H9 (cell line): ENCODE measurements around the gene KIAA1958. TPM values are rescaled to one million over a fixed set of nuclear protein-coding genes. Genes with fewer than 3 reads are reported as not detected.

Experiments used
- DNase-seq: peaks from one replicate; pipeline ENCODE4 v3.0.0-alpha.2; 2017
- H2AFZ ChIP-seq: one replicate; pipeline ENCODE4 v1.6.1; 2013; ENCODE audit warnings: mild to moderate bottlenecking, low read length, control low read depth, moderate library complexity
- H2AK5ac ChIP-seq: 2 replicates; pipeline ENCODE4 v1.6.1; 2013; ENCODE audit warnings: low read length, control low read depth, mixed read lengths; ENCODE audit not compliant: insufficient read length
- H2BK120ac ChIP-seq: one replicate; pipeline ENCODE4 v1.6.1; 2013; ENCODE audit warnings: low read depth, mild to moderate bottlenecking, low read length, control low read depth, inconsistent platforms; ENCODE audit not compliant: poor library complexity, severe bottlenecking
- H2BK12ac ChIP-seq: 2 replicates; pipeline ENCODE4 v1.6.1; 2013; ENCODE audit warnings: low read length, control low read depth, mixed read lengths, low read depth; ENCODE audit not compliant: insufficient read length
- H2BK15ac ChIP-seq: 2 replicates; pipeline ENCODE4 v1.6.1; 2013; ENCODE audit warnings: low read depth, low read length, control low read depth
- H2BK20ac ChIP-seq: one replicate; pipeline ENCODE4 v1.6.1; 2013; ENCODE audit warnings: low read depth, mild to moderate bottlenecking, low read length, control low read depth, inconsistent platforms; ENCODE audit not compliant: poor library complexity, severe bottlenecking
- H2BK5ac ChIP-seq: 2 replicates; pipeline ENCODE4 v1.6.1; 2013; ENCODE audit warnings: low read length, control low read depth, mixed read lengths; ENCODE audit not compliant: insufficient read length
- H3K14ac ChIP-seq: 2 replicates; pipeline ENCODE4 v1.6.1; 2013; ENCODE audit warnings: low read length, control low read depth; ENCODE audit not compliant: insufficient read depth
- H3K18ac ChIP-seq: 2 replicates; pipeline ENCODE4 v1.6.1; 2013; ENCODE audit warnings: low read depth, mild to moderate bottlenecking, mixed read lengths, low read length, control low read depth; ENCODE audit not compliant: insufficient read length
- H3K23ac ChIP-seq: 2 replicates; pipeline ENCODE4 v1.6.1; 2013; ENCODE audit warnings: low read length, control low read depth, mixed read lengths, low read depth; ENCODE audit not compliant: insufficient read length
- H3K23me2 ChIP-seq: 2 replicates; pipeline ENCODE4 v1.6.1; 2013; ENCODE audit warnings: low read depth, mild to moderate bottlenecking, mixed read lengths, low read length, control low read depth; ENCODE audit not compliant: insufficient read length, poor library complexity, severe bottlenecking
- H3K27ac ChIP-seq: 2 replicates; pipeline ENCODE4 v1.5.1; 2013; ENCODE audit warnings: low read length, control low read depth, mixed read lengths, low read depth; ENCODE audit not compliant: insufficient read length
- H3K27me3 ChIP-seq: 2 replicates; pipeline ENCODE4 v1.6.1; 2013; ENCODE audit warnings: low read length, control low read depth, inconsistent platforms; ENCODE audit not compliant: insufficient read depth
- H3K4ac ChIP-seq: 2 replicates; pipeline ENCODE4 v1.6.1; 2013; ENCODE audit warnings: low read depth, mild to moderate bottlenecking, control low read depth, inconsistent platforms, low read length, moderate library complexity
- H3K4me1 ChIP-seq: 2 replicates; pipeline ENCODE4 v1.6.1; 2013; ENCODE audit warnings: low read length, control low read depth, inconsistent platforms; ENCODE audit not compliant: insufficient read depth
- H3K4me2 ChIP-seq: 2 replicates; pipeline ENCODE4 v1.6.1; 2013; ENCODE audit warnings: low read length, control low read depth, mixed read lengths; ENCODE audit not compliant: insufficient read length, insufficient read depth
- H3K56ac ChIP-seq: 2 replicates; pipeline ENCODE4 v1.6.1; 2013; ENCODE audit warnings: low read depth, mild to moderate bottlenecking, mixed read lengths, low read length, control low read depth; ENCODE audit not compliant: insufficient read length
- H3K79me1 ChIP-seq: 2 replicates; pipeline ENCODE4 v1.6.1; 2013; ENCODE audit warnings: low read depth, mild to moderate bottlenecking, moderate library complexity, low read length, control low read depth, inconsistent platforms; ENCODE audit not compliant: insufficient read depth, poor library complexity, severe bottlenecking
- H3K79me2 ChIP-seq: 2 replicates; pipeline ENCODE4 v1.6.1; 2013; ENCODE audit warnings: low read length, control low read depth, inconsistent platforms; ENCODE audit not compliant: insufficient read depth
- H3K9ac ChIP-seq: 2 replicates; pipeline ENCODE4 v1.6.1; 2013; ENCODE audit warnings: low read length, control low read depth, mixed read lengths; ENCODE audit not compliant: insufficient read length; ENCODE audit errors: extremely low read depth
- H3K9me3 ChIP-seq: one replicate; pipeline ENCODE4 v1.6.1; 2013; ENCODE audit warnings: low read depth, low read length, inconsistent platforms; ENCODE audit not compliant: control insufficient read depth
- H3T11ph ChIP-seq: one replicate; pipeline ENCODE4 v1.6.1; 2013; ENCODE audit warnings: mild to moderate bottlenecking, low read length, control low read depth, inconsistent platforms
- H4K20me1 ChIP-seq: one replicate; pipeline ENCODE4 v1.6.1; 2013; ENCODE audit not compliant: control insufficient read depth, insufficient read length, insufficient read depth
- H4K5ac ChIP-seq: 2 replicates; pipeline ENCODE4 v1.6.1; 2013; ENCODE audit warnings: low read depth, mild to moderate bottlenecking, mixed read lengths, low read length, control low read depth; ENCODE audit not compliant: insufficient read length
- H4K8ac ChIP-seq: replicated peaks from 2 replicates; pipeline ENCODE4 v1.6.1; 2013; ENCODE audit warnings: low read length, control low read depth, mixed read lengths, low read depth; ENCODE audit not compliant: insufficient read length
- H4K91ac ChIP-seq: 2 replicates; pipeline ENCODE4 v1.6.1; 2013; ENCODE audit warnings: low read depth, mild to moderate bottlenecking, moderate library complexity, mixed read lengths, low read length, control low read depth; ENCODE audit not compliant: insufficient read length
- H3K27ac Mint-ChIP-seq, 3 experiments: 2 replicates in 2 of 3; 3 replicates in 1 of 3; pipeline ENCODE4 v1.8.0; 2020 to 2021; ENCODE audit warnings: mixed read lengths in 3 of 3, mild to moderate bottlenecking in 1 of 3, moderate library complexity in 1 of 3
- H3K27me3 Mint-ChIP-seq: 2 replicates; pipeline ENCODE4 v1.8.0; 2021; ENCODE audit warnings: low read depth, mild to moderate bottlenecking, moderate library complexity, mixed read lengths
- H3K36me3 Mint-ChIP-seq, 3 experiments: 2 replicates in 2 of 3; 3 replicates in 1 of 3; pipeline ENCODE4 v1.8.0; 2020 to 2021; ENCODE audit warnings: low read depth in 3 of 3, mixed read lengths in 3 of 3; ENCODE audit not compliant: insufficient read depth in 1 of 3
- H3K4me1 Mint-ChIP-seq, 2 experiments: 2 replicates each; pipeline ENCODE4 v1.8.0; 2020; ENCODE audit warnings: mixed read lengths in 2 of 2
- H3K4me3 Mint-ChIP-seq, 2 experiments: 2 replicates in 1 of 2; 3 replicates in 1 of 2; pipeline ENCODE4 v1.8.0; 2020 to 2021; ENCODE audit warnings: mild to moderate bottlenecking in 2 of 2, mixed read lengths in 2 of 2, moderate library complexity in 1 of 2
- H3K9me3 Mint-ChIP-seq, 2 experiments: 2 replicates in 1 of 2; 3 replicates in 1 of 2; pipeline ENCODE4 v1.8.0; 2020; ENCODE audit warnings: mild to moderate bottlenecking in 2 of 2, mixed read lengths in 2 of 2, moderate library complexity in 1 of 2
- CTCF ChIP-seq: fragments of 200-600 bp; sonication (generic); conservative IDR thresholded peaks from 3 replicates; pipeline ENCODE4 v1.8.0; 2021; ENCODE audit warnings: antibody characterized with exemption, mild to moderate bottlenecking
- WGBS: extraction: QIAGEN DNeasy Blood & Tissue Kit; methylation state at CpG from one replicate; pipeline ENCODE4 v1.1.7; 2013; ENCODE audit warnings: missing lambda C conversion rate, low lambda C conversion rate, mixed read lengths; ENCODE audit not compliant: insufficient read length; ENCODE audit errors: extremely low coverage; 5-methylcytosine and 5-hydroxymethylcytosine counted together
- total RNA-seq: library from RNA; stranded (reverse); gene quantifications from 2 replicates; pipeline ENCODE4 v1.2.1, GENCODE V29; 2021

KIAA1958 gene
- total RNA-seq, 1 experiment from 2014 or later: 34.0 TPM

DNA sequence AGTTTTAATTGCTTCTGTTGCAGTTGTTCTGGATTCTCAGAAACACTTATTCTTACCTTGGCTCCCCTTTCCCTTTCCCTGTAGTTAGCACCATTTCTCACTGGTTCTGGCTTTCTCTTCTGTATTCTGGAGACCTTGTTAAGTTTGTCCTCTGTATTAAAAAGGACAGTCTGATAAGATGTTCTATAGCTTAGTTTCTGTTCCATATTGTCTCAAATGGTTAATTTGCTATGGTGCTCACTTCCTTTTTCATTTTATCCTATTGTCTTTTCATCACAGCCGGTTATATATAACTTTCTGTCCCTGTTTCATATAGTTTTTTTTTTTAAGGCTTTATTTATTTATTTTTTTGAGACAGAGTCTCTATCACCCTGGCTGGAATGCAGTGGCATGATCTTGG lies 41.4 kb upstream of the KIAA1958 start:
- Histone ChIP-seq H3K9ac (no peak overlapping the region), H3K4me1 (no peaks in the 10 kb centered on the region), H2AFZ (no peak overlapping the region), H3K23me2 (no peaks in the 10 kb centered on the region), H2BK15ac (no peak overlapping the region), H3K56ac (no peak overlapping the region), H4K8ac (no peak overlapping the region), H3K23ac (no peak overlapping the region), H2BK120ac (no peak overlapping the region), H3K4me2 (no peak overlapping the region), H3K79me2 (no peaks in the 10 kb centered on the region), H3T11ph (no peak overlapping the region), H2AK5ac (no peak overlapping the region), H2BK12ac (no peak overlapping the region), H3K79me1 (no peaks in the 10 kb centered on the region), H4K91ac (no peak overlapping the region), H4K20me1 (no peaks in the 10 kb centered on the region), H2BK20ac (no peak overlapping the region), H3K27me3 (no peaks in the 10 kb centered on the region), H3K14ac (no peak overlapping the region), H3K18ac (no peak overlapping the region), H3K27ac (no peak overlapping the region), H3K9me3 (no peaks in the 10 kb centered on the region), H2BK5ac (no peak overlapping the region), H3K4ac (no peak overlapping the region), H4K5ac (no peak overlapping the region)
- no peaks in the 10 kb centered on the region for H3K9me3 Mint-ChIP-seq
- no peaks in the 10 kb centered on the region for H3K4me1 Mint-ChIP-seq
- no CpG with 5 or more reads among the region's 1 CpG for WGBS
- no peak overlapping the region for H3K4me3 Mint-ChIP-seq
- no peak for TF ChIP-seq CTCF
- H3K36me3 Mint-ChIP-seq: peaks cover 0 to 3% (median 1%) of the 10 kb centered on the region in 3 experiments; a peak in 5 of 7 replicates
- H3K27me3 Mint-ChIP-seq: no peaks in the 10 kb centered on the region
- no peak overlapping the region for H3K27ac Mint-ChIP-seq
- no peak for DNase-seq
